HEK293 (cell line): ENCODE results near the gene SLC8A2.

Experiments
- PRDM6 ChIP-seq: fragments of 450-650 bp; formaldehyde crosslinking; IDR thresholded peaks from 2 replicates; pipeline ENCODE4 v1.5.1; 2017; ENCODE audit warnings: missing biosample characterization, missing genetic modification characterization
- ZIC2 ChIP-seq: fragments of 450-650 bp; formaldehyde crosslinking; IDR thresholded peaks from 2 replicates; pipeline ENCODE4 v1.5.1; 2016; ENCODE audit warnings: missing biosample characterization, missing genetic modification characterization
- ZNF510 ChIP-seq: fragments of 450-650 bp; formaldehyde crosslinking; IDR thresholded peaks from 2 replicates; pipeline ENCODE4 v1.5.1; 2018; ENCODE audit warnings: mild to moderate bottlenecking, missing genetic modification characterization, missing biosample characterization; ENCODE audit not compliant: insufficient replicate concordance
- TF ChIP-seq, protein P1 (sequence below): fragments of 450-650 bp; formaldehyde crosslinking; IDR thresholded peaks from 2 replicates; pipeline ENCODE4 v1.5.1; 2016; ENCODE audit warnings: missing biosample characterization, missing genetic modification characterization

DNA sequence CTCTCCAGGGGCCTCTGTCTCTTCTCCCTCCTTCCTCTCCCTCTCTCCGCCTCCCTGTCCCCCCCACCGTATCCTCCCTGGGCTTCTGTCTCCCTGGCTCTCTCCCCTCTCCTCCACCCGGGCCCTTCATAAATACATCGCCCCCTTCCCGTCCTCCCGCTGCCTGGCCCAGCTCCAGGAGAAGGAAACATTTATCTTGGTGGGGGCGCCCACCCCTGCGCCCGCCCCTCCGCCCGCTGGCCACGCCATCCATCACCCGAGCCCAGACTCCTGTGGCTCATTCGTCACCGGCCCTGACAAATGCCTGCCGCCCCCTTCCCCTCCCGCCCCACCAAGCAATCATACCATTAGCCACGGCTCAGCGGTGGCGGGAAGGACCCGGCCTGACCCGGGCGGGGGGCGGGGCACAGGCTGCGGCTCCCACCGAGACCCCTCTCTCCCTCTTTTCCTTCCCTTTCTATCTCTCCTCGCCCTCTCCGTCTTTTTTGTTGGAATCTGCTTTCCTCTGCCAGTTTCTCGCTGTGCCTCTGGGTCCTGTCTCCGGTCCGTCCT lies 49.8 kb downstream of the SLC8A2 start:
- TF ChIP-seq ZIC2 (tag by site-specific recombination) (peak; percentile 76), PRDM6 (tag by site-specific recombination) (no peak), ZNF510 (tag by site-specific recombination) (no peak)
- TF ChIP-seq, protein P1, sequence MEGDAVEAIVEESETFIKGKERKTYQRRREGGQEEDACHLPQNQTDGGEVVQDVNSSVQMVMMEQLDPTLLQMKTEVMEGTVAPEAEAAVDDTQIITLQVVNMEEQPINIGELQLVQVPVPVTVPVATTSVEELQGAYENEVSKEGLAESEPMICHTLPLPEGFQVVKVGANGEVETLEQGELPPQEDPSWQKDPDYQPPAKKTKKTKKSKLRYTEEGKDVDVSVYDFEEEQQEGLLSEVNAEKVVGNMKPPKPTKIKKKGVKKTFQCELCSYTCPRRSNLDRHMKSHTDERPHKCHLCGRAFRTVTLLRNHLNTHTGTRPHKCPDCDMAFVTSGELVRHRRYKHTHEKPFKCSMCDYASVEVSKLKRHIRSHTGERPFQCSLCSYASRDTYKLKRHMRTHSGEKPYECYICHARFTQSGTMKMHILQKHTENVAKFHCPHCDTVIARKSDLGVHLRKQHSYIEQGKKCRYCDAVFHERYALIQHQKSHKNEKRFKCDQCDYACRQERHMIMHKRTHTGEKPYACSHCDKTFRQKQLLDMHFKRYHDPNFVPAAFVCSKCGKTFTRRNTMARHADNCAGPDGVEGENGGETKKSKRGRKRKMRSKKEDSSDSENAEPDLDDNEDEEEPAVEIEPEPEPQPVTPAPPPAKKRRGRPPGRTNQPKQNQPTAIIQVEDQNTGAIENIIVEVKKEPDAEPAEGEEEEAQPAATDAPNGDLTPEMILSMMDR (tag by site-specific recombination) = no peak
